T-cell (primary cell): ENCODE data around the gene TMEM129. TPM values are rescaled to one million over a fixed set of nuclear protein-coding genes. Genes with fewer than 3 reads are reported as not detected.
A peak's percentile ranks its signal among the peaks of the same experiment; 100 is the strongest.

Experiments used
- ATAC-seq, 4 experiments: fragments of 200-7000 bp in 3 of 4; fragments of 150-1000 bp in 1 of 4; cut with Tn5 transposase; replicated peaks in 1 of 4; 1 replicate in 3 of 4; 2 replicates in 1 of 4; pipeline ENCODE4 v1.10.0; 2021; ENCODE audit warnings: moderate library complexity in 3 of 4, mild to moderate bottlenecking in 2 of 4, moderate number of reproducible peaks in 1 of 4
- CTCF ChIA-PET, 2 donors: fragments of 300-600 bp; sonication (Branson Sonifier 250); formaldehyde crosslinking; loops; one replicate each; lab custom pipeline; 2022; ENCODE audit warnings: antibody characterized with exemption in 2 of 2; lab: Charles Lee
- POLR2A ChIA-PET, 2 donors: fragments of 300-600 bp; sonication (Branson Sonifier 250); formaldehyde crosslinking; loops; one replicate each; lab custom pipeline; 2022; ENCODE audit warnings: antibody characterized with exemption in 2 of 2; lab: Charles Lee
- DNase-seq, 35 experiments: peaks; one replicate each; pipeline versions ENCODE4 v3.0.0 to v3.0.0-alpha.2; 2013 to 2023
- H3K27ac ChIP-seq: one replicate; pipeline ENCODE4 v1.5.1; 2013; ENCODE audit warnings: low read length
- H3K27me3 ChIP-seq, 2 experiments: replicated peaks in 1 of 2; 1 replicate in 1 of 2; 2 replicates in 1 of 2; pipeline versions ENCODE4 v1.6.1 to v1.7.0; 2013; ENCODE audit warnings: low read length in 1 of 2, mixed read lengths in 1 of 2; ENCODE audit not compliant: control insufficient read depth in 2 of 2, insufficient read depth in 2 of 2; ENCODE audit errors: extremely low read depth in 1 of 2
- H3K36me3 ChIP-seq, 2 donors: 1 replicate in 1 of 2; 2 replicates in 1 of 2; pipeline versions ENCODE4 v1.6.1 to v1.7.0; 2013; ENCODE audit warnings: low read length in 1 of 2; ENCODE audit not compliant: control insufficient read depth in 2 of 2, insufficient read depth in 1 of 2; ENCODE audit errors: extremely low read depth in 1 of 2
- H3K4me1 ChIP-seq, 2 experiments: 1 replicate in 1 of 2; 2 replicates in 1 of 2; pipeline versions ENCODE4 v1.6.1 to v1.7.0; 2013; ENCODE audit warnings: low read length in 2 of 2, mixed read lengths in 1 of 2; ENCODE audit not compliant: insufficient read depth in 2 of 2, control insufficient read depth in 1 of 2; ENCODE audit errors: extremely low read depth in 1 of 2
- H3K4me3 ChIP-seq, 2 donors: 1 replicate in 1 of 2; 2 replicates in 1 of 2; pipeline versions ENCODE4 v1.5.1 to v1.7.0; 2013; ENCODE audit warnings: mild to moderate bottlenecking in 2 of 2, low read length in 1 of 2, moderate library complexity in 1 of 2; ENCODE audit not compliant: control insufficient read depth in 1 of 2; ENCODE audit errors: extremely low read depth in 1 of 2
- H3K9me3 ChIP-seq: 2 replicates; pipeline ENCODE4 v1.7.0; 2013
- H3K27ac Mint-ChIP-seq, 2 donors: one replicate each; pipeline ENCODE4 v1.8.0; 2020 to 2021; ENCODE audit warnings: mild to moderate bottlenecking in 2 of 2, mixed read lengths in 2 of 2
- H3K27me3 Mint-ChIP-seq, 2 donors: one replicate each; pipeline ENCODE4 v1.8.0; 2021 to 2022; ENCODE audit warnings: mixed read lengths in 2 of 2
- H3K36me3 Mint-ChIP-seq: one replicate; pipeline ENCODE4 v1.8.0; 2021; ENCODE audit warnings: mixed read lengths
- H3K4me1 Mint-ChIP-seq, 3 donors: one replicate each; pipeline ENCODE4 v1.8.0; 2020 to 2022; ENCODE audit warnings: mixed read lengths in 3 of 3, mild to moderate bottlenecking in 1 of 3
- H3K4me3 Mint-ChIP-seq, 3 donors: one replicate each; pipeline ENCODE4 v1.8.0; 2020 to 2022; ENCODE audit warnings: mild to moderate bottlenecking in 3 of 3, mixed read lengths in 3 of 3, moderate library complexity in 3 of 3
- H3K9me3 Mint-ChIP-seq, 3 donors: one replicate each; pipeline ENCODE4 v1.8.0; 2020 to 2022; ENCODE audit warnings: mixed read lengths in 3 of 3
- WGBS: methylation state at CpG from one replicate; pipeline ENCODE4 v1.1.5; 2013; ENCODE audit warnings: missing lambda C conversion rate; ENCODE audit not compliant: insufficient coverage; 5-methylcytosine and 5-hydroxymethylcytosine counted together
- total RNA-seq, 35 experiments: library from RNA in 6 of 35; stranded (reverse) in 6 of 35; fragments of 120-200 nt in 1 of 35; gene quantifications; one replicate each; pipeline versions ENCODE4 v1.2.1 to v1.2.4 and lab custom pipeline; 2013 to 2026

Gene TMEM129
- total RNA-seq, 5 donors from 2014 or later (not counting 1 experiment from before 2014, with no cell fraction given), result 22.9 to 49.4 (median 46.3) TPM

DNA sequence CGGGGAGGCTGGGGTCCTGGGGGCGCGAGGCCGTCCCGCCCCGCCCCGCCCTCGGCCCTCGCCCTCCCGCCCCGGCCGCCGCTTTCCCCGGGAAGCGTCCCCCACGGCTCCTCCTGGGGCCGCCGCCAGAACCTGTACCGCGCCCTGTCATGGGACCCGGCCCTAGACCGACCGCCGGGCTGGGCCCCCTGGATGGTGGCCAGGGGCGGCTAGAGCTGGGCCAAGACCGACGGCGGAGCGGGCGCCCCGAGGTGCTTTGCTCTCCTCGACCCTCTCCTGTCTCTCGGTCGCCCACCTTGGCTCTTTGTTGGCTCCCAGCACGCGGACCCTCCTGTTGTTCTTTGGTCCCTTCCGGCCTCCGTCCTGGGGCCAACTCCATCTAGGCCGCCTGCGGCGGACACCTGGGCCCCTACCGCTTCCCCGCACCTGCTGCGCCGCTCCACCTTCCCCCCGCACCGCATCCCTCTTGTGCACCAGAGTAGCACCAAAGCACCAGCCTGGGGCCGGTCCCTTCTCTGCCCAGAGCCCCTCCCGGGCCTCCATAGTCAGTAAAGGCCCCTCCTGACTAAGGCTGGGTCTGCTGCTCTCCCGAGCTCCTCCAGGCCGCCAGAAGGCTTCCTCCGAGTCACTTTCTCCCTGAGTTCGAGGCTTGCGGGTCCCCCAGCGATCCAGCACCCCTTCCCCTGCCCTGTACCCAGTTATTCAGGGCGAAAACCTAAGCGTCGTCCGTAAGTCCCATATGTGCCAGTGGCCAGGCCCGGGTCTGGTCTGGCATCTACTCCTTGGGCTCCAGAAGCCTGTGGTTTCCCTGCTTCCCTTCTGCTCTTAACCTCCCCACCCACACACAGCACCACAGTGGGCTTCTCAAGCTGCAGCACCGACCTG, 785 bp upstream of the TMEM129 start:
- Mint-ChIP-seq H3K27ac (peak overlapping the region; percentile 99 to 100), H3K4me3 (peak overlapping the region; percentile 86 to 90 (median 90)), H3K27me3 (no peaks in the 10 kb centered on the region), H3K9me3 (no peaks in the 10 kb centered on the region), H3K4me1 (peaks cover 50 to 66% (median 61%) of the 10 kb centered on the region in 3 donors), H3K36me3 (peaks cover 10% of the 10 kb centered on the region)
- CTCF ChIA-PET, result interaction anchor here in 1 of 2 donors (0.5 to 6.1 kb wide), 6 partner anchors 10 to 29 kb away, joined by 3 to 75 read pairs (median 5); partner anchors contain the start of gene SLBP
- Histone ChIP-seq H3K4me3 (peak overlapping the region; percentile 36 to 62), H3K9me3 (no peaks in the 10 kb centered on the region), H3K27me3 (no peaks in the 10 kb centered on the region), H3K4me1 (peaks cover 24 to 77% of the 10 kb centered on the region in 2 experiments), H3K27ac (peak overlapping the region; percentile 95), H3K36me3 (peaks cover 7 to 25% of the 10 kb centered on the region in 2 donors)
- POLR2A ChIA-PET, result interaction anchor here (0.6 to 1.9 kb wide), 4 partner anchors 10 to 154 kb away, joined by 3 to 6 read pairs (median 5); partner anchors contain the start of gene SLBP (in 1 of the 2)
- ATAC-seq, result no peak
- no peak for DNase-seq
- 3% methylated on average over 50 of the region's 61 CpGs for WGBS

DNA sequence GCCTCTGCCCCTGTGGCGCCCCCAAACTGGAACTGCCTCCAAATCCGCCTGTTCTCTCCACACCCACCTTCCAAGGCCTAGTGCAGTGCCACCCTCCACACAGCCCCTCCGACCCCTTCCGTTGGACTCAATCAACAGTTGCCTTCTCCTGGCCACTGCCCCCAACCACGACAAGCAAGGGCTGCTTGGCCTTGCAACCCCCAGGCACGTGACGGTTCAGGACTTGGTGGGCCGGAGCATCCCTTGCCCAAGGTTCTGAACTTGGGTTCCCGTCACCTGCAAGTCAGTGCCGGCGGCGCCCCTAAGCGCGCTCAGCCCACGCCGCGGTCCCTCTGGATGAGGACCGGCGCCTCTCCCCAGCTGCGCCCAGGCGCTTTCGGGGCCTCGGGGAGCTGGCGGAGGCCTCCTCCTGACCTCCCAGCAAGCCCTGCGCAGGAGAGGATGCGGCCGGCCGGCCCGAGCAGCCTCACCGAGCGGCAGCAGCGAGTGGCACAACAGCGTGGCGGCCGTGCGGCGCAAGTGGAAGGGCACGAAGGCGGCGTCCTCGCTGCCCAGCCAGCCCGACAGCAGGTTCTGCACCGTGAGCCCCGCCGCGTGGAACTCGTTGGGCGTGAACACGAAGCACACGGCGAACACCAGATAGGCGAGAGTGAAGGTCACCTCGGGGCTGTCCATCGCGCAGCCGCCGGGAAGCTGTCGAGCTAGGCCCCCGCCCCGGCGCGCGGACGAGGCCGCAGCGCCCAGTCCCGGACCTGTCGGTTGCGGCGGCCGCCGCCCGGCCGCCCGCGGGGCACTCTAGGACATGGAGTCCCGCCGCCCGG, 750 bp downstream of the TMEM129 start:
- Mint-ChIP-seq H3K4me3 (peak overlapping the region; percentile 85 to 86 (median 86)), H3K36me3 (peaks cover 3% of the 10 kb centered on the region), H3K27ac (peak overlapping the region; percentile 88), H3K4me1 (peaks cover 38 to 59% (median 57%) of the 10 kb centered on the region in 3 donors), H3K9me3 (no peaks in the 10 kb centered on the region), H3K27me3 (no peaks in the 10 kb centered on the region)
- H3K4me1 ChIP-seq, result peaks cover 20 to 70% of the 10 kb centered on the region in 2 experiments
- DNase-seq (peak in 18 of 35 experiments; percentile 13 to 59 (median 33)), ATAC-seq (peak; percentile 5 to 31 (median 15))
- no peaks in the 10 kb centered on the region for H3K27me3 ChIP-seq
- peaks cover 11 to 22% of the 10 kb centered on the region in 2 donors for H3K36me3 ChIP-seq
- no peaks in the 10 kb centered on the region for H3K9me3 ChIP-seq
- CTCF ChIA-PET, result interaction anchor here in 1 of 2 donors (0.8 to 1.4 kb wide), 3 partner anchors 8 to 27 kb away, joined by 5 to 8 read pairs (median 5); partner anchors contain the start of gene SLBP
- peak overlapping the region; percentile 60 for H3K27ac ChIP-seq
- peak overlapping the region; percentile 35 to 51 for H3K4me3 ChIP-seq
- 1% methylated on average over 73 of the region's 79 CpGs for WGBS
- POLR2A ChIA-PET, result interaction anchor here (0.6 to 1.4 kb wide), 3 partner anchors 8 to 11 kb away, joined by 3 to 6 read pairs (median 3); partner anchors contain the start of gene SLBP (in 2 of the 2)

DNA sequence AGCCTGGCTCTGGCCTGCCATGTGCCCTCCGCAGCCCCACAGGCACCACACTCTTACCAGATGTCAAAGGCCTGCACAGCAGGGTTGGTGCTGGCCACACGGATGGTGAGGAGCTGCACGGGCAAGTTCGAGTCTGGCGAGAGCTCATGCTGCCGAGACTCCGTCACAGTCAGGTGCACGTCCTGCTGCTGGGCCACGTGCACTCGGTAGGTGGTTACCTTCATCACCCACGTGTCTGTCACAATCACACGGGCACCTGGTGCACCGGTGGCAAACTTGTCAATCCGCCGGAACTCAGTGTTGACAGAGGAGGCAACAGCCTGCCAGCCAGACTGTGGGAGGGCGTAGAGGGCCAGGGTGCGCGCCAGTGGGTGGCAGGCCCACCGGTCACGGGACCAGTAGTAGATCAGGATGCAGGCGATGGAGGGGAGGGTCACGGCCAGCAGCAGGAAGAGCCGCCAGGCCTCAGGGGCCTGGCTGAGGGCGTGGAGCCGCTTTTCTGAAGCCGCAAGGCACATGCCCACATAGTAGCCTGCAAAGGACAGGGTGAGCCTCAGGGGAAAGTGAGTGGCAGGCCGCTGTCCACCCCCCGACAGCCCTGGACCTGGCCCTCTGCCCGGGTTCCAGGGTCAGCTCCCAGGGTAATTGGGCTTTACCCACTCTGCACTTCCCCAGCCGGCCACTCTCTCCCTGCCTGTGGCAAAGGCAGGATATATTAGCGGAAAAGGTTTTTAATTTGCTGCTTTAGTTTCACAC, 2.9 kb downstream of the TMEM129 start:
- H3K36me3 Mint-ChIP-seq, result no peaks in the 10 kb centered on the region
- no peak overlapping the region for H3K27ac ChIP-seq
- peak overlapping the region; percentile 35 to 52 for H3K27ac Mint-ChIP-seq

DNA sequence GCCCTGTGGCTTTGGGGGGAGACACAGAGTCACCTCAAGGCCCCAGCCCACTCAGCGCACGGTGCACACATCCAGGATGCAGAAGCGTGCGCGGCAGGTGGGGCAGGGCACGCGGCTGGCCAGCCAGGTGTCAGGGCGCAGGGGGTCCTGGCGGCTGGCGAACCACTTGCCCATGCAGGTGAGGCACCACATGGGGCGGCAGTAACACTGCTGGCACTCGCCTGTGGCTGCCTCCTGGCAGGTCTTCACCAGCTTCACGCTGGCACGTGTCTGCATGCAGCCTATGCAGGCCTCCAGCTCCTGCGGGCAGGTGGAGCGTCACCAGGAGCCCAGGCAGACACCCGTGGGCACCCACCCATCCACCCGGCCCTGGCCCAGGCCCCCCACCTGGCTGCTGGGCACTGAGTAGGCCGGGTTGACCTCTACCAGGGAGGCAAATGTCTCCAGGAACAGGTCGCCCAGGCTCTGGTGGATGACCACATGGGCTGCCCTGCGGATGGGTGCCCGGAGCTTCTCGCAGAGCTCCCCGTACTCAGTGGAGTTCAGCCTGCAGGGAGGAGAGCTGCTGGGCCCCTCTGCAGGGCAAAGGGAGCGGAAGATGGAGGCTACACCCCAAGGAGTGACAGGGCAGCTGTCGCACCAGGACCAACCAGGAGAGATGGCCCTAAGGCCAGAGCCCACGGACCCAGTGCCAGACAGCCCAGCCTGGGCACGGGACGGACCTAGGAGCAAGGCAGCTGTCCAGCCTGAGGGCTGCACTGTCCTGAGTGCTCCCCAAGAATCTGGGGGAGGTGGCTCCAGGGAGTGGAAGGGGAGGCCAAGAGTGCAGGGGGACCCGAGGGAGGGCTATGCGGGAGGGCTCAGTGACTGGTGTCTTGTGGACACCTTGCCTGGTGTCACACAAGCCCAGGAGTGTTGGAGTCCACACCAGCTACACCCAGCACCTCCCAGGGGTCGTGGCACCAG, 3.7 kb downstream of the TMEM129 start:
- Histone ChIP-seq H3K36me3 (peaks cover 11 to 19% of the 10 kb centered on the region in 2 donors), H3K27me3 (no peaks in the 10 kb centered on the region), H3K9me3 (no peaks in the 10 kb centered on the region), H3K4me1 (peaks cover 16 to 66% of the 10 kb centered on the region in 2 experiments), H3K4me3 (no peak overlapping the region), H3K27ac (no peak overlapping the region)
- 94% methylated on average over 29 of the region's 32 CpGs for WGBS
- Mint-ChIP-seq H3K36me3 (no peaks in the 10 kb centered on the region), H3K27ac (no peak overlapping the region), H3K9me3 (no peaks in the 10 kb centered on the region), H3K27me3 (no peaks in the 10 kb centered on the region), H3K4me3 (no peak overlapping the region), H3K4me1 (peaks cover 26 to 58% (median 56%) of the 10 kb centered on the region in 3 donors)
- no peak for DNase-seq
- POLR2A ChIA-PET, result interaction anchor here in 1 of 2 donors (0.6 kb wide), 1 partner anchor 38 kb away, joined by 5 read pairs; no protein-coding TSS in a partner anchor
- no peak for ATAC-seq
- CTCF ChIA-PET, result no interaction called here

More for the DNA sequence above, 2.9 kb downstream of the TMEM129 start:
- Histone ChIP-seq H3K36me3 (peaks cover 11 to 19% of the 10 kb centered on the region in 2 donors), H3K27me3 (no peaks in the 10 kb centered on the region), H3K9me3 (no peaks in the 10 kb centered on the region), H3K4me1 (peaks cover 22 to 70% of the 10 kb centered on the region in 2 experiments), H3K4me3 (no peak overlapping the region)
- Mint-ChIP-seq H3K4me1 (peaks cover 34 to 62% (median 60%) of the 10 kb centered on the region in 3 donors), H3K27me3 (no peaks in the 10 kb centered on the region), H3K4me3 (peak overlapping the region; percentile 45 to 86 (median 58)), H3K9me3 (no peaks in the 10 kb centered on the region)
- ATAC-seq (no peak), DNase-seq (no peak)
- POLR2A ChIA-PET, result interaction anchor here in 1 of 2 donors (0.6 kb wide), 1 partner anchor 39 kb away, joined by 5 read pairs; no protein-coding TSS in a partner anchor
- CTCF ChIA-PET, result no interaction called here
- WGBS, result 92% methylated on average over 26 of the region's 31 CpGs
